ENCODE measurements around the gene INTS1. TPM values are rescaled to one million over a fixed set of nuclear protein-coding genes. Genes with fewer than 3 reads are reported as not detected.

Gene INTS1
- total and polyA plus RNA-seq, 2 of the 4 experiments (the other 2 are of a cell fraction), result 9.3 to 40.1 TPM

DNA sequence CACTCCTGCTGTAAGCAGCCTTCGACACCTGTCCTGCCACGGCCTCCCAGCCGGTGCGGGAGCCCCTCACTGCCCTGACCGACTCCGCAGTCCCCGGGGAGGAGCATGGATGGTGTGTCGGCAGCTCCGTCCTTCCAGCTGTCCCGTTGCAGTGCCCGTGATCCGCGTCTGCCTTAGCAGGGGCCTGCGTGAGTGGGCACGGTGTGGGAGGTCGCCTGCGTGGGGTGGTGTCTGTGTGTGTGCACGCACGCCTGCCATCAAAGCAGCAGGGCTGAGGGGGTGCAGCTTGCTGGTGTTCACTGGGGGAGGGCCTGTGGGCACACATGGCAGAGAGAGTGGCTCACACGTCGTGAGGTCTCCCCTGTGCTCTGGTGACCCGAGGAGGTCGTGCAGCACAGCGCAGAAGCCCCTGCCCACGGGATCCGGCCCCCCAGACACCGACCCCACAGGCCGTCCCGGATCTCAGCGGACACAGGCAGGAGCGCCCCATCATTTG, 36.6 kb upstream of the INTS1 start:
- in situ Hi-C loops (cut with MboI; ENCODE audit: low sequenced_read_pairs), result no loop called here

More for the DNA sequence above, 36.6 kb upstream of the INTS1 start:
- DNase-seq (no peak), ATAC-seq (ENCODE audit: low read depth) (no peak)
- Histone ChIP-seq H3K4me1 (ENCODE audit: control insufficient read depth, insufficient read depth, low read length) (peaks cover 16% of the 10 kb centered on the region), H3K56ac (ENCODE audit: extremely low read depth, insufficient read depth, low read length) (no peak overlapping the region), H3K79me1 (ENCODE audit: low read depth in 1 of 2, low read length in 2 of 2) (peaks cover 0 to 55% of the 10 kb centered on the region in 2 experiments; a peak in 3 of 4 replicates), H3K14ac (replicated peaks; ENCODE audit: low read depth, low read length) (no peak overlapping the region; the same call in 1 of the 2 replicates), H4K8ac (ENCODE audit: low read depth in 2 of 2, low read length in 2 of 2) (no peak overlapping the region), H2BK20ac (ENCODE audit: low read depth, low read length) (no peak overlapping the region), H3K9me3 (ENCODE audit: control insufficient read depth, insufficient read depth, low read length) (no peaks in the 10 kb centered on the region), H2AK9ac (replicated peaks; ENCODE audit: low read depth, low read length, poor library complexity) (no peak overlapping the region), H3K4ac (ENCODE audit: low read depth, low read length) (no peak overlapping the region; the same call in 1 of the 2 replicates), H3K4me3 (ENCODE audit: insufficient read depth, low read depth, low read length) (no peak overlapping the region), H4K91ac (ENCODE audit: insufficient read depth, low read depth, low read length) (no peak overlapping the region), H2AK5ac (ENCODE audit: low read depth, low read length) (no peak overlapping the region), H2BK120ac (ENCODE audit: low read depth, low read length) (no peak overlapping the region), H3K4me2 (ENCODE audit: low read depth, low read length) (no peak overlapping the region), H4K20me1 (ENCODE audit: insufficient read depth, low read length) (peaks cover 26% of the 10 kb centered on the region), H2AFZ (replicated peaks; ENCODE audit: low read length, poor library complexity) (peak overlapping the region; percentile 58), H3K23ac (ENCODE audit: low read depth, low read length) (no peak overlapping the region), H3K36me3 (ENCODE audit: control insufficient read depth, insufficient read depth, low read length) (peaks cover 48% of the 10 kb centered on the region), H3K27me3 (ENCODE audit: control insufficient read depth, insufficient read depth, low read length) (no peaks in the 10 kb centered on the region), H3K9me1 (ENCODE audit: insufficient read depth, low read length) (peaks cover 5% of the 10 kb centered on the region; the same call in 1 of the 2 replicates), H2BK15ac (ENCODE audit: low read depth, low read length) (no peak overlapping the region), H2BK5ac (ENCODE audit: low read depth, low read length, poor library complexity, severe bottlenecking) (no peak overlapping the region), H3K9ac (ENCODE audit: low read depth, low read length) (no peak overlapping the region), H3K18ac (ENCODE audit: low read depth, low read length) (no peak overlapping the region), H4K5ac (ENCODE audit: low read depth, low read length) (no peak overlapping the region), H3K27ac (ENCODE audit: insufficient read depth, low read length) (no peak overlapping the region)
- 0 out of 2 replicates have a peak, but pooled peaks have one; percentile 47 for TF ChIP-seq POLR2A (IDR thresholded peaks at IDR 0.05; ENCODE audit: low read depth, low read length)
- TF ChIP-seq MAZ (IDR thresholded peaks at IDR 0.05; ENCODE audit: borderline replicate concordance, low read depth, low read length), result no peak; the same call in 1 of the 2 replicates
- intact Hi-C loops (cut with micrococcal nuclease), result no loop called here
- dilution Hi-C loops (cut with HindIII; ENCODE audit: low sequenced_read_pairs, unreplicated experiment), result no loop called here
- ChIA-PET CTCF (no interaction called here), POLR2A (ENCODE audit: unreplicated experiment) (no interaction called here)
- WGBS, 2 experiments (ENCODE audit: extremely low coverage in 2 of 2, insufficient read length in 1 of 2), result 89% methylated on average over 6 of the region's 31 CpGs; no CpG with 5 or more reads in 1 of the 2 experiments
- BruUV-seq (replicated peaks), result no TSS peak

Data from IMR-90 (cell line).